Measurements from ENCODE around the gene BMP10.
"Not testable (repeated sequence)": the region's sequence is repeated elsewhere in the genome, so short reads cannot be mapped to it uniquely, and the experiment has no call there.

The BMP10 gene

GRCh38 chr2:68901199-68901514 lies 30.0 kb upstream of the BMP10 start:
- in situ Hi-C loops (cut with HindIII; ENCODE audit: low sequenced_read_pairs), result no loop called here
- TF ChIP-seq CTCF (IDR thresholded peaks at IDR 0.05; ENCODE audit: low read depth, low read length), result peak; percentile 31
- DNase-seq (ENCODE audit: low read depth, low spot score), result no peak
- no peak overlapping the region for H3K4me3 ChIP-seq (ENCODE audit: low read depth, low read length)

- TF ChIP-seq CTCF (IDR thresholded peaks at IDR 0.05; ENCODE audit: low read depth, low read length), result no peak
- in situ Hi-C loops (cut with HindIII; ENCODE audit: low sequenced_read_pairs), result no loop called here
- no peak for DNase-seq (ENCODE audit: low read depth, low spot score)
- H3K4me3 ChIP-seq (ENCODE audit: low read depth, low read length), result no peak overlapping the region
Observed at GRCh38 chr2:68900496-68901198, 29.4 kb upstream of the BMP10 start.

- in situ Hi-C loops (cut with HindIII; ENCODE audit: low sequenced_read_pairs), result not testable (repeated sequence)
Observed at GRCh38 chr2:68895981-68896380, 24.8 kb upstream of the BMP10 start.

GRCh38 chr2:68889500-68889899 lies 18.3 kb upstream of the BMP10 start:
- DNase-seq (ENCODE audit: low read depth, low spot score), result no peak
- TF ChIP-seq CTCF (IDR thresholded peaks at IDR 0.05; ENCODE audit: low read depth, low read length), result no peak
- in situ Hi-C loops (cut with HindIII; ENCODE audit: low sequenced_read_pairs), result no loop called here
- no peak overlapping the region for H3K4me3 ChIP-seq (ENCODE audit: low read depth, low read length)

More at GRCh38 chr2:68895981-68896380, 24.8 kb upstream of the BMP10 start:
- H3K4me3 ChIP-seq (ENCODE audit: low read depth, low read length); DNase-seq (ENCODE audit: low read depth, low spot score): not testable (repeated sequence)

GRCh38 chr2:68889021-68889420 lies 17.8 kb upstream of the BMP10 start:
- no peak overlapping the region for H3K4me3 ChIP-seq (ENCODE audit: low read depth, low read length)
- DNase-seq (ENCODE audit: low read depth, low spot score), result no peak
- TF ChIP-seq CTCF (IDR thresholded peaks at IDR 0.05; ENCODE audit: low read depth, low read length), result no peak
- in situ Hi-C loops (cut with HindIII; ENCODE audit: low sequenced_read_pairs), result no loop called here

- H3K4me3 ChIP-seq (ENCODE audit: low read depth, low read length), result no peak overlapping the region
- no peak for DNase-seq (ENCODE audit: low read depth, low spot score)
- in situ Hi-C loops (cut with HindIII; ENCODE audit: low sequenced_read_pairs), result no loop called here
- TF ChIP-seq CTCF (IDR thresholded peaks at IDR 0.05; ENCODE audit: low read depth, low read length), result no peak
Observed at GRCh38 chr2:68888038-68888704, 17.0 kb upstream of the BMP10 start.

GRCh38 chr2:68885811-68886075 lies 14.5 kb upstream of the BMP10 start:
- no peak overlapping the region for H3K4me3 ChIP-seq (ENCODE audit: low read depth, low read length)
- in situ Hi-C loops (cut with HindIII; ENCODE audit: low sequenced_read_pairs), result no loop called here
- DNase-seq (ENCODE audit: low read depth, low spot score), result no peak

More at GRCh38 chr2:68885811-68886075, 14.5 kb upstream of the BMP10 start:
- no peak for TF ChIP-seq CTCF (IDR thresholded peaks at IDR 0.05; ENCODE audit: low read depth, low read length)
